CD14-positive monocyte (primary cell): Measurements from ENCODE around the gene PCK2. TPM values are rescaled to one million over a fixed set of nuclear protein-coding genes. Genes with fewer than 3 reads are reported as not detected.

Experiments used
- DNase-seq, 3 donors: peaks; one replicate each; pipeline ENCODE4 v3.0.0-alpha.2; 2011 to 2022
- H2AFZ ChIP-seq: 2 replicates; pipeline ENCODE4 v1.6.0; 2012; ENCODE audit warnings: mild to moderate bottlenecking, low read depth, low read length, inconsistent platforms; ENCODE audit not compliant: insufficient read depth, poor library complexity, severe bottlenecking
- H3K27ac ChIP-seq, 2 donors: 1 replicate in 1 of 2; 2 replicates in 1 of 2; pipeline ENCODE4 v1.5.1; 2012 to 2013; ENCODE audit warnings: low read length in 2 of 2, control low read depth in 1 of 2, inconsistent platforms in 1 of 2, low read depth in 1 of 2, mild to moderate bottlenecking in 1 of 2
- H3K27me3 ChIP-seq, 2 donors: one replicate each; pipeline versions ENCODE4 v1.6.0 to v1.6.1; 2011 to 2013; ENCODE audit warnings: low read length in 2 of 2; ENCODE audit not compliant: control insufficient read depth in 2 of 2, insufficient read depth in 2 of 2
- H3K36me3 ChIP-seq, 2 donors: replicated peaks in 1 of 2; 1 replicate in 1 of 2; 2 replicates in 1 of 2; pipeline versions ENCODE4 v1.5.1 to v1.6.1; 2012 to 2013; ENCODE audit warnings: low read length in 2 of 2, control low read depth in 1 of 2, inconsistent platforms in 1 of 2, mild to moderate bottlenecking in 1 of 2; ENCODE audit not compliant: insufficient read depth in 2 of 2, control insufficient read depth in 1 of 2
- H3K4me1 ChIP-seq, 2 donors: 1 replicate in 1 of 2; 2 replicates in 1 of 2; pipeline versions ENCODE4 v1.5.1 to v1.6.1; 2012 to 2013; ENCODE audit warnings: low read length in 2 of 2, control low read depth in 1 of 2, inconsistent platforms in 1 of 2, mild to moderate bottlenecking in 1 of 2, moderate library complexity in 1 of 2; ENCODE audit not compliant: insufficient read depth in 2 of 2, control insufficient read depth in 1 of 2
- H3K4me2 ChIP-seq: replicated peaks from 2 replicates; pipeline ENCODE3; 2012; ENCODE audit warnings: low read length, moderate library complexity, mild to moderate bottlenecking; ENCODE audit not compliant: poor library complexity, severe bottlenecking; ENCODE audit errors: extremely low read depth
- H3K4me3 ChIP-seq, 3 experiments: fragments of 200-600 bp in 1 of 3; sonication (generic) in 1 of 3; replicated peaks in 1 of 3; 1 replicate in 2 of 3; 2 replicates in 1 of 3; pipeline ENCODE4 v1.5.1; 2011 to 2013; ENCODE audit warnings: low read length in 3 of 3, mild to moderate bottlenecking in 3 of 3, control low read depth in 2 of 3, low read depth in 2 of 3, inconsistent platforms in 1 of 3, moderate library complexity in 1 of 3
- H3K79me2 ChIP-seq: 2 replicates; pipeline ENCODE4 v1.6.0; 2012; ENCODE audit warnings: mild to moderate bottlenecking, control low read depth, inconsistent platforms, low read length, moderate library complexity; ENCODE audit not compliant: insufficient read depth
- H3K9ac ChIP-seq: 2 replicates; pipeline ENCODE4 v1.6.0; 2017; ENCODE audit warnings: low read length, mild to moderate bottlenecking; ENCODE audit not compliant: insufficient read depth, poor library complexity, severe bottlenecking
- H3K9me3 ChIP-seq, 2 donors: replicated peaks in 1 of 2; 1 replicate in 1 of 2; 2 replicates in 1 of 2; pipeline versions ENCODE4 v1.5.1 to v1.6.1; 2012 to 2013; ENCODE audit warnings: low read length in 2 of 2, control low read depth in 1 of 2; ENCODE audit not compliant: control insufficient read depth in 1 of 2, insufficient read depth in 1 of 2
- H4K20me1 ChIP-seq: 2 replicates; pipeline ENCODE4 v1.6.0; 2012; ENCODE audit warnings: mild to moderate bottlenecking, low read length, control low read depth, moderate library complexity; ENCODE audit not compliant: insufficient read depth
- H3K27ac Mint-ChIP-seq, 7 donors: one replicate each; pipeline ENCODE4 v1.8.0; 2020; ENCODE audit warnings: mild to moderate bottlenecking in 7 of 7, mixed read lengths in 7 of 7, moderate library complexity in 6 of 7, inconsistent platforms in 2 of 7
- H3K27me3 Mint-ChIP-seq, 3 donors: one replicate each; pipeline ENCODE4 v1.8.0; 2021 to 2022; ENCODE audit warnings: low read depth in 3 of 3, mild to moderate bottlenecking in 3 of 3, mixed read lengths in 3 of 3, moderate library complexity in 3 of 3, inconsistent platforms in 1 of 3
- H3K36me3 Mint-ChIP-seq, 2 donors: one replicate each; pipeline ENCODE4 v1.8.0; 2020; ENCODE audit warnings: mixed read lengths in 2 of 2, inconsistent platforms in 1 of 2, mild to moderate bottlenecking in 1 of 2
- H3K4me1 Mint-ChIP-seq: one replicate; pipeline ENCODE4 v1.8.0; 2020; ENCODE audit warnings: mild to moderate bottlenecking, mixed read lengths
- H3K4me3 Mint-ChIP-seq, 2 donors: one replicate each; pipeline ENCODE4 v1.8.0; 2020; ENCODE audit warnings: mild to moderate bottlenecking in 2 of 2, mixed read lengths in 2 of 2, moderate library complexity in 1 of 2
- H3K9me3 Mint-ChIP-seq, 7 donors: one replicate each; pipeline ENCODE4 v1.8.0; 2020 to 2022; ENCODE audit warnings: mixed read lengths in 7 of 7, mild to moderate bottlenecking in 6 of 7, moderate library complexity in 6 of 7, inconsistent platforms in 2 of 7
- CTCF ChIP-seq: fragments of 200-600 bp; IDR thresholded peaks from one replicate; pipeline ENCODE4 v1.8.0; 2022; ENCODE audit warnings: antibody characterized with exemption, mild to moderate bottlenecking
- WGBS: methylation state at CpG from one replicate; pipeline ENCODE4 v1.1.5; 2013; ENCODE audit warnings: missing lambda C conversion rate; ENCODE audit not compliant: insufficient coverage; 5-methylcytosine and 5-hydroxymethylcytosine counted together
- intact Hi-C, 2 donors: fragments of 100-400 bp; cut with micrococcal nuclease; formaldehyde crosslinking; loops; one replicate each; pipeline versions ENCODE4 v1.15.0 to v1.15.1; 2023
- polyA plus RNA-seq, 3 donors: library from polyadenylated mRNA; depleted of rRNA in 1 of 3; unstranded in 2 of 3; stranded (reverse) in 1 of 3; fragments of 300-500 nt in 2 of 3; fragments of >200 nt in 1 of 3; fragmentation: Illumina TruSeq in 2 of 3; gene quantifications; 1 replicate in 2 of 3; 2 replicates in 1 of 3; pipeline ENCODE4 v1.2.3, GENCODE V29; 2012 to 2021

PCK2 gene
- polyA plus RNA-seq, 3 donors: 29.9 to 34.2 (median 31.3) TPM

GRCh38 chr14:24131549-24131966 is 37.4 kb downstream of the PCK2 start:
- TF ChIP-seq CTCF: no peak
- Mint-ChIP-seq H3K9me3 (peaks cover 0 to 1% (median 0%) of the 10 kb centered on the region in 7 donors), H3K4me1 (peaks cover 18% of the 10 kb centered on the region), H3K36me3 (peaks cover 9 to 22% of the 10 kb centered on the region in 2 donors), H3K27me3 (no peaks in the 10 kb centered on the region), H3K4me3 (no peak overlapping the region), H3K27ac (no peak overlapping the region)
- intact Hi-C loops: loop anchor here in 1 of 2 donors (10.0 kb wide), 1 partner anchor 103 kb away; the partner anchor contains the start of genes GMPR2 and NEDD8
- Histone ChIP-seq H3K27me3 (no peaks in the 10 kb centered on the region), H3K4me3 (no peak overlapping the region), H3K9me3 (no peaks in the 10 kb centered on the region), H3K4me1 (peaks cover 13 to 17% of the 10 kb centered on the region in 2 donors), H3K79me2 (peaks cover 6% of the 10 kb centered on the region), H3K4me2 (no peak overlapping the region), H2AFZ (no peak overlapping the region), H3K36me3 (no peaks in the 10 kb centered on the region), H3K27ac (no peak overlapping the region), H4K20me1 (peaks cover 4% of the 10 kb centered on the region), H3K9ac (no peak overlapping the region)
- DNase-seq: no peak
- 96% methylated on average over 14 of the region's 15 CpGs for WGBS

- Histone ChIP-seq H3K36me3 (peaks cover under 1 to 1% of the 10 kb centered on the region in 2 donors), H3K9me3 (no peaks in the 10 kb centered on the region), H3K27me3 (no peaks in the 10 kb centered on the region), H4K20me1 (peaks cover 10% of the 10 kb centered on the region), H3K27ac (no peak overlapping the region), H3K4me1 (peaks cover 19 to 23% of the 10 kb centered on the region in 2 donors), H3K4me2 (no peak overlapping the region), H2AFZ (no peak overlapping the region), H3K4me3 (no peak overlapping the region), H3K9ac (no peak overlapping the region), H3K79me2 (peaks cover 12% of the 10 kb centered on the region)
- H3K9me3 Mint-ChIP-seq: peaks cover 0 to 1% (median 0%) of the 10 kb centered on the region in 7 donors
- no peak overlapping the region for H3K27ac Mint-ChIP-seq
- H3K36me3 Mint-ChIP-seq: peaks cover 11 to 23% of the 10 kb centered on the region in 2 donors
- 52% methylated on average over 24 of the region's 24 CpGs for WGBS
- intact Hi-C loops: loop anchor here in 1 of 2 donors (10.0 kb wide), 1 partner anchor 103 kb away; the partner anchor contains the start of genes GMPR2 and NEDD8
- no peak overlapping the region for H3K4me3 Mint-ChIP-seq
- no peak for TF ChIP-seq CTCF
- no peaks in the 10 kb centered on the region for H3K27me3 Mint-ChIP-seq
- H3K4me1 Mint-ChIP-seq: peaks cover 24% of the 10 kb centered on the region
- DNase-seq: no peak
Measured at GRCh38 chr14:24132061-24132685, 38.1 kb downstream of the PCK2 start.
